HT1080 (cell line): Measurements from ENCODE around the gene MLEC. TPM values are rescaled to one million over a fixed set of nuclear protein-coding genes. Genes with fewer than 3 reads are reported as not detected.

Source experiments
- DNase-seq: peaks from one replicate; pipeline ENCODE4 v3.0.0-alpha.2; 2015; ENCODE audit warnings: low read depth
- polyA plus RNA-seq, 2 experiments: library from polyadenylated mRNA; depleted of rRNA; stranded (reverse); fragments of >200 nt; gene quantifications; 2 replicates each; pipeline ENCODE4 v1.2.3, GENCODE V29; 2015
- total RNA-seq: library from RNA; depleted of rRNA; stranded (reverse); fragments of >200 nt; shearing (Covaris generic); gene quantifications from 2 replicates; pipeline ENCODE4 v1.2.3, GENCODE V29; 2014; rRNA removed

Gene MLEC, protein sequence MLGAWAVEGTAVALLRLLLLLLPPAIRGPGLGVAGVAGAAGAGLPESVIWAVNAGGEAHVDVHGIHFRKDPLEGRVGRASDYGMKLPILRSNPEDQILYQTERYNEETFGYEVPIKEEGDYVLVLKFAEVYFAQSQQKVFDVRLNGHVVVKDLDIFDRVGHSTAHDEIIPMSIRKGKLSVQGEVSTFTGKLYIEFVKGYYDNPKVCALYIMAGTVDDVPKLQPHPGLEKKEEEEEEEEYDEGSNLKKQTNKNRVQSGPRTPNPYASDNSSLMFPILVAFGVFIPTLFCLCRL
- total RNA-seq: 98.3 and 99.4 TPM in 2 replicates
- 69.3 and 73.4 TPM in 2 replicates for polyA plus RNA-seq (2015; cell fraction: cytosol; rRNA removed)
- 66.0 and 70.3 TPM in 2 replicates for polyA plus RNA-seq (2015; cell fraction: nucleus; rRNA removed)

DNA sequence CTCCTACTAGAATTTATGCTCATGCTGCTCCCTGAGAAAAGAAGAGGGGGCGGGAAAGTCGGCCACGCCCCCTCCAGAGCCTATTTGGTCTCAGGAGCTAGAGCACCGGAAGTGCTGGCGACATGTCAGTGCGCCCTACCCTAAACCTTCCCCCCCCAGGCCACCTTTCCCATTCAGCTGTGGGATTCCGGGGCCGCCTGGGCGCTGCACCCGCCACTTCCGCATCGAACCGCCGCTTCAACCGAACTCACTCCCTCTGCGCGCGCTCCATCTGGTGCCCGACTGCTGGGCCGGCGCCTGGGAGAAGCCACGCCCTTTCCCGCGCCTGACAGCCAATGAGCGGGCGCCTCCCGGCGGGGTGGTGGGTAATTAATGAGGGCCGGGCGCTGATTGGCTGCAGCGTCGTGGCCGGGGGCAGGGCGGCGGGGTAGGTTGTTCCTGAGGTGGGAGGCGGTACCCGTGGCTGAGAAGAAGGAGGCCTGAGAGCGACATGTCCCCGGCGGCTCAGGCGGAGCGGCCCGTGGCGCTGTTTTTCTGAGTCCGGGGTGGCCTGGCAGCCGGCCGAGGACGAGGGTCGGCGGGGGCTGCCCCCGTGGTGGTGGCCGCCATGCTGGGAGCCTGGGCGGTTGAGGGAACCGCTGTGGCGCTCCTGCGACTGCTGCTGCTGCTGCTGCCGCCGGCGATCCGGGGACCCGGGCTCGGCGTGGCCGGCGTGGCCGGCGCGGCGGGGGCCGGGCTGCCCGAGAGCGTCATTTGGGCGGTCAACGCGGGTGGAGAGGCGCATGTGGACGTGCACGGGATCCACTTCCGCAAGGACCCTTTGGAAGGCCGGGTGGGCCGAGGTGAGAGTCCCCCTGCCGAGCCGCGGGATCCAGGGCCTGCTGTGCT is at the start of gene MLEC:
Gene MLEC (plus strand): TSS at position 460 of the 888 bp plus-strand sequence. CDS start 148 bp downstream, at position 608.
- peak; percentile 98 for DNase-seq

DNA sequence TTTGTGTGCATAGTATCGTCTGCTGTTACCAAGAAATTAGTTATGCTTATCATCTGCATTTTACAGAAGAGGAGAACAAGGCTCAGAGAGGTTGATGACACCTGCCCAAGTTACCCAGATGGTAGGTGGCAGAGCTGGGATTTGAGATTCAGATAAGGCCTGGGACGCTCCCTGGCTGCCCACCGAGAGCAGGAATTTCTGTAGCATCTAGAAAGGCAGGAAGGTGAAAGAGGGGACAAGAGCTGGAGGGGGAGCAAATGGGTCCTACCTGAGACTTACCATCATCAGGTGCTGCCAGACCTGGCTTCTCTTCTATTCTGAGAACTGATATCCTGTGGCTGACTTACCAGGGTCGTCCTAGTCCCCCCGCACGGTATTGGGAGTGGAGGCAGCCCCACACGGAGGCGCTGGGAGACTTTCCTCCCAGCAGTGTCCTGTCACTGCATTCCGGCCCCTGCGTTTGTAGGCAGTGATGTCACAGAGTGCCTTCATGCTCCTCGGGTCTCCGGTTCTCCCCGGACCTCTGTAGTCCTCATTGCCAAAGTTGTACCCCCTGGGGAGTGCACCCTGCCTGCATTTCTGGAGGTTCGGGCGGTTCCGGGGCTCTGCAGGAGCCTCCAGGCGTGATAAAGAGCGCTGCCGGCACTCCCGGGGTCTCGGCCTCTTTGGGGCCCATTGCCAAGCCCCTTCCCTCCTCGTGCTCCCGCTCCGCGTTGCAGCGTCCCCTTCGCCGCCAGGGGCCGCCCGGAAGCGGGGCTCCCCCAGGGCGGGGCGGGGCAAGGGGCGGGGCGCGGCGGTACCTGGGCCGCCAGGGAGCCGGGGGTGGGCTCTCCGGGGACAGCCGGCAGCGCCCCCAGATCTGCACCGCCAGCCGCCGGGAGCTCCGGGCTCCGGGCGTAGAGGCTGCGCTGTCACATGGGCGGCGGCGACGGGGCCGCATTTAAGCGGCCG is 46.9 kb upstream of the MLEC start, which contains the start of gene CABP1:
Gene CABP1 (plus strand): TSS at position 856 of the 951 bp plus-strand sequence. CDS start 60 bp downstream, at position 916.
- no peak for DNase-seq

DNA sequence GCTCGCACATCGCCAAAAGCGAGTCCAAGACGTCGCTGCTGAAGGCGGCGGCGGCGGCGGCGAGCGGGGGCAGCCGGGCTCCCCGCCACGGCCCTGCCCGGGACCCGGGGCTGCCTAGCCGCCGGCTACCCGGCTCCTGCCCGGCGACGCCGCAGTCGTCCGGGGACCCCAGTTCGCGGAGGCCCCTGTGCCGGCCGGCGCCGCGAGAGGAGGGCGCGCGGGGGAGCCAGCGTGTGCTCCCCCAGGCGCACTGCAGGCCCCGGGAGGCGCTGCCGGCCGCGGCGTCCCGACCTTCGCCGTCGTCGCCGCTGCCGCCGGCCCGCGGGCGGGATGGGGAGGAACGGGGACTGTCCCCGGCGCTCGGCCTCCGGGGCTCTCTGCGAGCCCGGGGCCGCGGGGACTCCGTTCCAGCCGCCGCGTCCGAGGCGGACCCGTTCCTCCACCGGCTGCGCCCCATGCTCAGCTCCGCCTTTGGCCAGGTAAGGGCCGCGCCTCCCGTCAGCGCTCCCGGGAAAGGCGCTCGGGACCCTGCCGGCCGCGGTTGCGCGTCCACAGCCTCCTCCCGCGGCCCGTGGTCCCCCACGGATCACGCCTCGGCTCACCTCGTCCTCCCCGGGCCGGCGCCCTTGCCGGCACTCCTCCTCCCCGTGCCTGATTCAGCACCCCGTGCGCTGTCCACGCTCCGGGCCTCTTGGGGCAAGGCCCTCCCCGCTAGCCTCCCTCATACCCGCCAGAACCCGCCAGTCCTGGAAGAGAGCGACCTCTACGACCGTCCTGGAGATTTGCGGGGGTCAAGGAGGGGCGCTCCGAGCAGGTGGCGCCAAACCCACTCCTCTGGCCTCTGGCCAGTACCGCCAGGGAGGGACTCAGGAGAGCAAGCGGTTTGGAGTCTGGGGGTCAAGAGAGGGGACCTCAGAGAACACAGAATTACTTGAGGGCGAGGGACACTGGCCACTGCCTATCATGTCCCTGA is 45.8 kb upstream of the MLEC start:
- no peak for DNase-seq

DNA sequence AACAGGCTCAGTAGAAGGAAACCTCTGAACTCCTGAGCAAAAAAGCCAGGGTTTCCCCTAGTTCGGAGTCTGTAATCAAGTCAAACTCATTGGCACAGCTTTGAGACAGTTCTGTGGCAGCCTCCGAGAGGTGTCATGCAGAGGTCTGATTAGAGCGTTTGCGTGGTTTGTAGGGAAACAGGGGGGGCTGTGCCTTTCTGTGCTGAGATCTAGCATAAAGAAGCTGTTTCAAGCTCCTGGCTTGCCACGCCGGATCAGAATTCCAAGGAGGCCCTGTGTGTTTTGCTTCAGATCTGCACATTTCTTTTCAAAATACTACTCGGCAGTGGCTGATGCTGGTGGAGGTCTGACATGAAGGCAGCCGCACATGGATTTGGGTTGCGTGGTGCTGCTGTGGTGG is 44.8 kb upstream of the MLEC start:
- DNase-seq: no peak

DNA sequence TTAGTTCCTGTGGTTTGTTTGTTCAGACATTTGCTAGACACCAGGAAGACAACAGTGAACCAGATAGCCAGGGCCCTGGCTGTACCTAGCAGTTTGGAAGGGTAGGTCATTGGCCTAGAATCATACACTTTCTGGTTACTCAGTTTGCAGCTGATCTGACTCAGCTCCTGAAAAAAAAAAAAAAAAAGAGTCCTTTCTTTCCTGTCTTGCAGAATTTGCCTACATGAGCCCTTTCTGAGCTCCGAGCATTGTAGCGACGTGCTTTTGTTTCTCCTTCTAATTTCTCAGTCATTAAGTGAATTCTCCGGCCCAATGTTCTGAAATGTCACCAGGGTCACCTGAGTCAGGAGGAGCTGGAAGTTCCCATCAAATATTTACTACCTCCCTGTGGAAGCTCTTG is 44.1 kb upstream of the MLEC start:
- peak; percentile 75 for DNase-seq

DNA sequence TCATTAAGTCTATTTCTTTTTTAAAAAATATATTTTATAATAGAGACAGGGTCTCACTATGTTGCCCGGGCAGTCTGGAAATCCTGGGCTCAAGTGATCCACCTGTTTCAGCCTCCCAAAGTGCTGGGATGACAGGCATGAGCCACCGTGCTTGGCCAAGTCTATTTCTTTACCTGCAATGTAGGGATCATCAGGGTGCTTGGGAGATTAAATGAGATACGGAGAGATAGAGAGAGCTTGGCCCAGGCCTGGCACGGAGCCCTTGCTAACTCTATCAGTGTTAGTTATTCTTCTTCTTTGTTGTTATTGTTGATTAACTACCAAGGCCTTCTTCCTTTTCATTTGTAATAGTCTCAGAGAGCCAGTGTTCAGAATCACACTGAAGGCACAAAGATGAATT is 43.4 kb upstream of the MLEC start:
- DNase-seq: no peak

DNA sequence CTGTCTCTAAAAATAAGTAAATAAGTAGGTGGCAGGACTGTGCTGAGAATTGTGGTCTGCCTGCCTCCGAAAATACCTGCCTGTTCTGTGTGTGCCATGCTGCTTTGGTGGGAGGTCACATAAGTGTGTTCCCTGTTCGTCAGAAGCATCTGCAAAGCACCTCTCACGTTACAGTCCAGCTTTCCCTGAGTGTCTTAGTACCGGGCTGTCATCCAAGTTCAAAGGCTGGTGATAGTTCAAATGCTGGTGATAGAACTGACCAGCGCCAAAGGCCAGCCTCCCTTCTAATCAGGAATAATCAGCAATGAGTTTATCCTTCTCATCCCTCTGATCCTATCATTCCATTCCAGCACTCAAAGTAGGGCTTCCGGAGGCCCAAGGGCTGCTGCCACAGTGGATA is 40.9 kb upstream of the MLEC start:
- DNase-seq: no peak

DNA sequence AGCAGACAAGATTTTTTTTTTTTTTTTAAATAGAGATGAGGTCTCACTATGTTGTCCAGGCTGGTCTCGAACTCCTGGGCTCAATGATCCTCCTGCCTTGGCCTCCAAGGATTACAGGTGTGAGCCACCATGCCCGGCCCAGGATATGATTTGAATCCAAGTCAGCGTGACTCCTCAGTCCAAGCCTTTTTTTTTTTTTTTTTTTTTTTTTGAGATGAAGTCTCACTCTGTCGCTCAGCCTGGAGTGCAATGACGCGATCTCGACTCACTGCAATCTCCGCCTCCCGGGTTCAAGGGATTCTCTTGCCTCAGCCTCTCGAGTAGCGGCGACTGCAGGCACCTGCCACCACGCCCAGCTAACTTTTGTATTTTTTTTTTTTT is 39.6 kb upstream of the MLEC start:
- no peak for DNase-seq

DNA sequence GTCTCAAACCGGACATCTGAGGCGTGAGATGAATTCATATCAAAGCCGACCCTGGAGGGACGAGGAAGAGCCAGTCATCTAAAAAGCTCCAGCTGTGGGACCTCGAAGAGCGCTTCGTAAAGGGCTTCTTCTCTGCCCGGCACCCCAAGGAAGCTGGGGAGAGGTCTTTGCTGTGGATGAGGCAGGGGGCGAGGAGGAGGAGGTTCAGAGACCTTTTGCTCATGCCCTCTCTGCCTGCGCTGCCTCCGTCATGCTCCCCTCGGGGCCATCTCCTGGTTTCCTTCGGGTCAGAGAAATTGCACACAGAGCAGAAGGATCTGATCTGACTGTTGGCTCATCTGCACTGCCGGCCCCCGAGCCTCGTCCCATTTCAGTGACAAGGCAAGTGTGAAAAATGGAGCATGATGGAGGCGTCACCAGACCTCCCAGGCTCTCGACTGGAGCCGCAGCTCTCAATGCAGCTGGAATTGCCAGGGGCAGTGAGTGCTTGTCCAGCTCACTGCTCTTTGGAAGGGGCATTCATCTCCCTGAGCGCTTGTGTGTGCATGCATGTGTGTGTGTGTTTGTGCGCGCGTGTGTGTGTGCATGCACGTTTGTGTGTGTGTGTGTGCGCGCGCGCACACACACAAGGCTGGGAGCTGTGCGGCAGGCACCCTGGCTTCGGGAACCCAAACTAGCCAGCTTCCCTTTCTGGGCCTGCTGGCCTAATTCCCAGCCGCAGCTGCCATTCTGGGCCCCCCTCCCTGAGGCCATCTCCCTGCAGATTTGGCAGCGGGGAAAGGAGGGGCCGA is 37.3 kb upstream of the MLEC start:
- no peak for DNase-seq

DNA sequence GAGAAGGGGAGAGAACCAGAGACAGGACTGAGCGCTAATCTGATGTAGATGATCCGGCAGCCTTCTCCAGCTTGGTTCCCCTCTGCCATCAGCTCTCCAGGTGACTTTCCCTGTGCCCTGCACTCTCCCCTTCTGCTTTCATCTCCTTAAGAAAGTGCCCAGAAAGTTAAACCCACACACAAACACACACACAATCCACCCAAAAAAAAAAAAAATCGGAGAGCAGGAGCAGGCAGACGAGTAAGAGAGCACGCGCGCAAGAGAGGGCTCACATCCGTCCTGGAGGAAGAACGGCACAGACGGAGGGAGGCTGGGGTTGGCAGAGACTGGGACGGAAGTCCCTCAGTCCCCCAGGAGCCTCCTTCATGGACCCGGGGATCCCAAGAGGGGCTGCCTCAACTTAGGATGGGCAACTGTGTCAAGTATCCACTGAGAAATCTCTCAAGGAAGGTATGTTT is 36.7 kb upstream of the MLEC start:
- no peak for DNase-seq

DNA sequence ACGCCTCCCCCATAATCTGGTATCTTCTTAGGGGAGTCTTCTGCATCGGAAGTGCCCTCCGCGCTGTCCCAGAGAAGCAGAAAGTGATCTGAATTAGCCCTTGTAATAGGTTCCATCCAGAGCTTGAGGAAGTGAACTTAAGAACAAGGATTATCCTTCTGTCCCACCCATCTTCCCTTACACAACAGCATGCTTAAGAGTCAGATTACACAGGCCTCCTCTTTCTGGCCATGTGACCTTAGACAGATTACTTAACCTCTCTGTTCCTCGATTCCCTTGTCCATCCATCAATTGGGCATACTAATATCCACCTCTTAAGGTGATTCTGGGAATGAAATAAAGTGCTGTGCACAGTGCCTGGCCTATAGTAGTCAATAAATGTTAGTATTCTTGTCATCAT is 35.1 kb upstream of the MLEC start:
- DNase-seq: no peak

DNA sequence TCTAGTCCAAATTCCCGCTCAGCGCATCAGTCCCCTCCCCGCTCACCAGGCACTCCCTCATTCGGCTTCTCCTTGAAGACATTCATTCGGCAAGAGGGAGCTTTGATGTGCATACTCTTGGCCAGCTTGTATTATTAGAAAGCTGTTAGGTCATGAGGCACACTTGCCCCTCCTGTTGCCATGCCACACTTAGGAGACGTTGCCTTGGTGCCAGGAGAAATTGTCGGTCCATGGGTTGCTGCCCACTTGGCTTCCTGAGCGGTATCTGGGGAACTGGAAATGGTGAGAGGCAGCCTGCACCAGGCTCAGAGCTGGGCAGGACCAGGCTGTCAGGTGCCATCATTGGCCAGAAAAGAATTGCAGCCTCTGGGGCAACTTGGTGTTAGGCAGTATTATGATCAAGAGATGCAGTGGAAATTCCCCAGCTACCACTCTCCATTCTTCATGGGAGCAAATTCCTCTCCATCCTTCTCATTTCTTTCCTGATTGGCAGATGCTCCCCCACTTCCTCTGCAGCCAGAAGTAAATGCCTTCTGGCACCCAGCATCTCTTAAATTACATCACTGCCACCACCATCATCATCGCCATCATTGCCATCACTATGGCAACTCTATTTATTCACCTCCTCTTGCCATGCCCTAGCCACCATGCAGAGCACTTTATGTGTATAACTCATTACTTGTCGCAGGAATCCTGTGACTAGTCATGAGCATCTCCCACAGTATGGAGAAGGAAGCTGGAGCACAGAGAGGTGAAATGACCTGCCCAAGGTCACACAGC is 34.1 kb upstream of the MLEC start:
- no peak for DNase-seq

DNA sequence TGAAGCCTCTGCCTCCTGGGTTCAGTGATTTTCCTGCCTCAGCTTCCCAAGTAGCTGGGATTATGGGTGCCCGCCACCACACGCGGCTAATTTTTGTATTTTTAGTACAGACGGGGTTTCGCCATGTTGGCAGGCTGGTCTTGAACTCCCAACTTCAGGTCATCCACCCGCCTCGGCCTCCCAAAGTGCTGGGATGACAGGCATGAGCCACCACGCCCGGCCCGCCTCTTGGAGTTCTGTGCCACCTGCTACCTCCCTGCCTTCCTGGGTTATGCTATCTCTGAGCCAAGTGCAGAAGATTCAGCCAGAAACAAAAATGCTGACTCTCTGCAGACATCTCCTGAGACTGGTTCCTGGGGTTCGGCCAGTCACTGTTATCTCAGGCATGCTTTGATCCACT is 33.3 kb upstream of the MLEC start:
- no peak for DNase-seq

DNA sequence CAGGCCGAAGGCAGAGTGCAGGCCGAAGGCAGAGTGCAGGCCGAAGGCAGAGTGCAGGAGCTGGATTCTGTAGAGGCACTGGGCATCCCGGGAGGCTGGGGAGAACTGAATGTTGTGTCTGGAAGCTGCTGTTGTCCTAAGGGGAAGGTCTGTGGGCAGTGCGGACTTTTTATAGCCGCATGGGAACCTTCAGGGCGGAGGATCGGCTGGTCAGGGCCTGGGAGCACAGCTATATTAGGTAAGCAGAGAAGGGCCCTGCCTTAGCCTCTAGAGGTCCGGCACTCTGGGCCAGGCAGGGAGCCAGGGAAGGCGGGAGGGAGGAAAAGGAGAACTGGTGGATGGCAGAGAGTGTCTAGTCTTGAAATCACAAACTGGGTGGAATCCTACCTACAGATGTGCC is 32.3 kb upstream of the MLEC start:
- no peak for DNase-seq

DNA sequence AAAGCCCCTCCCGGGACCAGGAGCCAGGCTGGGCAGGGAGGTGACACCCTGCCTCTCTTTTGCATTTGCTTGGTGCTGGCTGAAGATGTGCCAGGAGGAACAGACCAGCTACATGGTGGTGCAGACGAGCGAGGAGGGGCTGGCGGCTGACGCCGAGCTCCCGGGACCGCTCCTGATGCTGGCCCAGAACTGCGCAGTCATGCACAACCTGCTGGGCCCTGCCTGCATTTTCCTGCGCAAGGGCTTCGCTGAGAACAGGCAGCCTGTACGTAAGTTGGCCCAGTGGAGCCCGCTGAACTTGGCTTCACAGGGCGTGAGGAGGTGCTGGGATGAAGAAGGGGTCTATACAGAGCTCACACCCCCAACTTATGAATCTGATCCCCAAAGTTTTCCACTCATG is 30.9 kb upstream of the MLEC start:
- DNase-seq: no peak

DNA sequence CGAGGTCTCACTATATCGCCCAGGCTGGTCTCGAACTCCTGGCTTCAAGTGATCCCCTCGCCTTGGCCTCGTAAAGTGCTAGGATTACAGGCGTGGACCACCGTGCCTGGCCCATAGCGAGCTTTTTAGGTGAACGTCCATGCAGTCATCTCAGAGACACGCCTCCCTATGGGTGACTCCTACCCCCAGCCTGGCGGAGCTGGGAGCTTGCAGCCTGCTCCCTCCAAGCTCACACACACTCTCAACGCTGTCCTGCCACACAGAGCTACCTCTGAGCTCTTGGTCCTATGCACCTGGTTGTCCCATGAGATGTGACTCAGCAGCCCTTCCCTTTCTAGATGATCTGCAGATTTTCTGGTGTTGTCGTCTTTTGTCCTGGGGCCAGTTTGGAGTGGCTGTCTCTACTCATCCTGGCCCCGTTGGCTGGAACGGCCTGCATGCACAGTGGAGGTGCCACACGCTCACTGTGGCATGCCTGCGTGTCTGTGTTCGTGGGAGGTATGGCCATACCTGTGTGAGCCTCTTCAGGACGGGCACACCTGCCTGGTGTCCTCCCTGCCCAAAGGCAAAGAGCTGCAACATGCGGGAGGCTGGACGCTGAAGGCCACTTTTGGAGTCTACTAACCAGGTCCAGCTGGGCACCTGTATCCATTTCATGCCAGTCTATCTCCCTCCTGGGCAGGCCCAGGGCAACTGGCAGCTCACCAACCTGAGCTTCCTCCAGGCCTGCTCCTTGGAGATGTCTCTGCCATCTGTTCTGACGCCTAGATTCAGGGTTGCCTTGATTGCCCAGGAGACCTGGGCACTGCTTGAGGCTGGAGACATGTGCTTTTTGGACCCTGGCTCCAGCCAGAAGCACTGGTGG is 28.4 kb upstream of the MLEC start:
- no peak for DNase-seq

DNA sequence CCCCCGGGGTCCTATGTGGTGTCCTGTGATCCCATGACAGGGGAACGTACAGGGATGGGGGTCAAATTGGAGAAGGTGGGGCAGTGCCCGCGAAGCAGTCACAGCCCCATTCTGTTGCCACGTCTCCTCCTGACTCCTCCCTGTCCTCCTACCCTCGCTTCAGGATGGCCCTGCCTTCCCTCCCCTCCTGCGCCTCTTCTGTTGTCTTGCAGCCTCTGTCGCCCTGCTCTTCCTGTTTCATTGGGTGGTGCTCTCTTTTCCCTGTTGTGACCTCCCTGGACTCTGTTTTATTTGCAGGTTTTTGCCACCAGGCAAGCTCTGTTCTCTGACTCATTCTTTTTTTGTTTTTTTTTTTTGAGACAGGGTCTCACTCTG is 27.8 kb upstream of the MLEC start:
- DNase-seq: no peak
